Activated gamma-delta T cell (primary cell): ENCODE measurements around the gene SSTR5.

Experiments used
- DNase-seq: peaks from one replicate; lab custom pipeline; 2025; lab: John Stamatoyannopoulos, UW

The SSTR5 gene

GRCh38 chr16:1102921-1103635 is 30.5 kb downstream of the SSTR5 start:
- DNase-seq = peak; percentile 47

DNA sequence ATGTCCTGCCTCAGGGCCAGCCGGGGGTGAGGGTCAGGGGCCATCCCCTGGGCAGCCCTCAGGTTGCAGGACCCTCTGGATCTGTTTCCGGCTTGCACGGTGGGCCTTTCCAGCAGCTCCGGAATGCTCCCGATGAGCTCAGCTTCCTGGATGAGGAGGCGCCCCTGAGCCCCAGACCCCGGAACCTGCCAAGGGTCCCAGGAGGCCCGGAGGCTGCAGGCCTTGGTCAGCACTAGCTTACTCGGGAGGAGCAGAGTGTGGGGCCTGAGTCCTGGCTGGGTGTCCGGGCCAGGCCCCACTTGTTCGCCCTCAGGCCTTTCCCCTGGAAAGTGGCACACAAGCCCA is 31.1 kb downstream of the SSTR5 start:
- DNase-seq = no peak

DNA sequence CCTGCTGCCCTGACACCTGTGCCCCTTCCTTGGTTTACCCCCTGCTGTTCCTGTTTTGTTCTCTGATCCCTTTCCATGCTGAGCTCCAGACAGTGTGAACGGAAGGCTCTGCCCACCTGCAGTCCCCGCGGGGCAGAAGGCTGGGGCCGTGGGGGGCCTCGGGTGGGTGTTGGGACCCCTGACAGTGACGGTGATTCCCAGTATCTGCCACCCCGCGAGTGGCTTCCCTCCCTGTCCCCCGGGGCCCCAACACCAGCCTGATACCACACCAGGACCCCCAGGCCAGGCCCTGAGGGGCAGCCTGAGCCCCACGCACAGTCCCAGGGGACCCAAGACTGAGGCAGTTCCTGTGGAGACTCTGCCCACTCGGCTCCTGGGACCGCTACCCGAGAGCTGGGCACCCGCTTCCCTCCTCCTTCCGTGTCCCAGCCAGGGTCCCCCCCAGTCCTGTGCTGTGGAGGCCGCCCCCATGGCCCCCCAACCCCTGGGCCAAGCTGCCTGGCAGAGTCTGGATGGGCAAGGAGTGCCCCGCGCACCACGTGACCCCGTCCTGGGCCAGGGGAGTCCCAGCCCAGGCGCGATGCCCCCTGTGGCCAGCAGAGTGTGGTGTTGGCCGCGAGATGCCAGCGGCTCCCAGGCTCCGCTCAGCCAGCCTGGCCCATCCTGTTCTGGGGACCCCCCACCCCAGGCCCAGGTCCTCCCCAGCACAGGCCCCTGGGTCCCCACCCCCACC is 33.5 kb downstream of the SSTR5 start:
- DNase-seq = no peak

GRCh38 chr16:1106659-1107058 is 34.1 kb downstream of the SSTR5 start:
- DNase-seq = no peak

GRCh38 chr16:1107141-1107540 is 34.6 kb downstream of the SSTR5 start:
- DNase-seq = no peak

- no peak for DNase-seq
Measured at GRCh38 chr16:1107731-1108130, 35.2 kb downstream of the SSTR5 start.

- DNase-seq = no peak
Measured at GRCh38 chr16:1108299-1109252, 36.0 kb downstream of the SSTR5 start.

DNA sequence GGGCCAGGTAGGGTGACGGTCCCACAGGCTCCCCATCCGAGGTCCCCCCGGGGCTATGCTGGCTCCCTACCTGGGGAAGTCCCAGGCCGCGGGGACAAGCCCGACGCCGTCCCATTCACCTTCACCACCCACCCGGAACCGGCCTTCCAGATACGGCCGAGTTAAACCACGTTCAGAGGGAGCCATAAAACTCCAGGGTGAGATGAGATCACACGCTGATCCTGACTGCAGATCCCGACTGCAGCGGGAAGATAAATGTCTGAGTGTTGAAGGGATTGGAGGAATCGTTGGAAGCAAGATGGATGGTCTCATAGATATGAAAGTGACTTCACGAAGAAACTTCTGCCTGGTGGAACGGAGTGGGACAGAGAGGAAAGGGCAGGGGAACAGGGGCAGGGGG is 37.1 kb downstream of the SSTR5 start:
- no peak for DNase-seq

DNA sequence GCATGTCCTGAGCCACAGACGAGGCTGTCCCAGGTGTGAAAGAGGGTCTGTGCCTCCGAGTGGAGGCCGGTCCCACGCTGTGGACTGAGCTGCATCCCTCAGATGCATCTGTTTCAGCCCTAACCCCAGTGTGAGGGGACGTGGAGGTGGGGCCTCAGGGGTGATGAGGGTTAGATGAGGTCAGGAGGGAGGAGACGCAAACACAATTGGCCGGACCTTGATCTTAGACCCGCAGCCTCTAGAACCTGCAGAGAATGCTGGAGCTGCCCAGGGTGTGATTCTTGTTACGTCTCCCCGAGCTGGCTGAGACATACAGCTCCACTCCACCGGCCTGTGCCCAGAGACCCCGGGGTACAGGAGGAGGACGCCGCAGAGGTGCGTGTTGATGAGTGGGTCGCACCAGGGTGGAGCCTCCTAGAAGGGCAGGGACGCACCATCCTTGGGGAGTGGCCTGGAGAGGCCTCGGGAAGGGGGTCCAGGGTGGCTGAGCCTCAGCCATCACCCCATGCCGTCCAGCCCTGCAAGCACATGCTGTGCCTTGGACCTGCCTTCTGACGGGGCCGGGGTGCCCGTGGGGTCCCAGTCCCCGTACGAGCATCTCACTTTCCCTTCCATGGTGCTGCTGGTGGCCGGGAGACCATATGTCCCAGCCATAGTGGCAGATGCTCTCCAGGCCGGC is 40.1 kb downstream of the SSTR5 start:
- DNase-seq = no peak

DNA sequence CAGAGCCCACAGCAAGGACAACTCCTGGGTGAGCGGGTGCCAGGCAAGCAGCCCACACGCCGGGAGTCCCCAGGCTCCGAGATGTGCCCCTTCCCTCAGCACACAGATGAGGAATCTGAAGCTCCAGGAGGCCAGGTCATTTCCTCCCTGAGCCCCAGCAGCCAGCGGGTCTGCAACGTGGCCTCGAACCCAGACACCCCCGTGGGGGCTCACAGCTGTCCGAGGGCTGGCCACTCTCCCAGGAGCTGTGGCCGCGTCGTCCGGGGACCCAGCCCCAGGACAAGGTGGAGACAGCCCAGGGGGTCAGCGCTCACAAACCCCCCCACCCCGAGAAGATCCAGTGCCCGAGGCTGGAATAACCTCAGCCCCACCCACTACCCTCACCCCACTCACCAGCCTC is 40.9 kb downstream of the SSTR5 start:
- DNase-seq = no peak

DNA sequence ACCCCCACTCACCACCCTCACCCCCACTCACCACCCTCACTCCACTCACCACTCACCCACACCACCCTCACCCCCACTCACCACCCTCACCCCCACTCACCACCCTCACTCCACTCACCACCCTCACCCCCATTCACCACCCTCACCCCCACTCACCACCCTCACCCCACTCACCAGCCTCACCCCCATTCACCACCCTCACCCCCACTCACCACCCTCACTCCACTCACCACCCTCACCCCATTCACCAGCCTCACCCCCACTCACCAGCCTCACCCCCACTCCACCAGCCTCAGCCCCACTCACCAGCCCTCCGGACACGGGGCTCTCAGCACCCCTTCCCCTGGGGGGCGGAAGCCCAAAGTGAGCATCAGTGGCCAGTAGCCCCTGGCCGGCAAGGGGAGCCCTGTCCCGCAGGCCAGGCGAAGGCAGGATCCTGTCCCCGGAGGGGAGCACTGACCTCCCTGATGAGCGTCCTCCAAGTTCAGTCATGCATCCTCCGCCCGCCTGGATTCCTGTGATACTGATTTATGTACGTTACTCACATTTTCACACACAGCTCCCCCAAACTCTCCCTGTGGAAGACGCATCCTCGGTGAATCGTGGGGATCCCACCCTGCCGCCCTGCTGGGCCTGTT is 41.5 kb downstream of the SSTR5 start:
- no peak for DNase-seq

GRCh38 chr16:1116693-1117077 is 44.1 kb downstream of the SSTR5 start:
- DNase-seq = no peak

GRCh38 chr16:1117176-1117900 is 44.8 kb downstream of the SSTR5 start:
- no peak for DNase-seq

GRCh38 chr16:1117926-1118325 is 45.4 kb downstream of the SSTR5 start:
- no peak for DNase-seq

DNA sequence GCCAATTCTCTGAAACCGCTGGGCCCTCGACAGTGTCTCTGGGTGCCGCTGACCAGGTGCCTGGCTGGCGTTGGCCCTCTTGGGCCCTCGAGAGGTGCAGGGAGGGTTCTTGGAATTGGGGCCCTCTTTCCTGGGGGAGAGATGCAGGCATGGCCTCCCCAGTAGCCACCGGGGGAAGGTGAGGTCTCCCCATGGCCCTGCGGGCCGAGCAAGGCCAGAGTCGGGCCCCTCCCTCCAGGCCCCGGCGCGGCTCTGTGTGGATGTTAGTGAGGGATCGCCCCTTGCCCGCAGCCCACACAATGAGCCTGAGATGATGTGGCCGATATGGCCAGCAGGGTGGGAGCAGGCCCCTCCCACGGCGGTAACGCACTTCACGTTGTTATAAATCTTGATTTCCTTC is 46.6 kb downstream of the SSTR5 start:
- DNase-seq = no peak

GRCh38 chr16:1119766-1120576 is 47.4 kb downstream of the SSTR5 start:
- DNase-seq = no peak

DNA sequence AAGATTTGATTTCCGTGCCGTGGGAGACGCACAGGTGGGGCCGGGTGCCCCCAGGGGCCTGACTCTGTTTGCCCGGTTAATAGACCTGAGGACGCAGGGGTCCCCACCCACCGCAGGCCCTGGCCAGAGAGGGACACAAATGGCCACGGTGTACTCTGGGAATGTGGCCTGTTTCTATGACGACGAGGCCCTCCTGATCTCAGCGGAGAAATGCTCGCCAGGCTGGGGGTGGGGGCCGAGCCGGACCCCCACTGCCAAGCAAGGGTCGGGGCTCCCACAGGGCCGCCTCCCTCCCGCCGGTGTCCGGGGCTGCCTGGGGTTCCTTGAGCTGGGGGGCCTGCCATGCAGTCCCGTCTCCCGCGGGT is 48.0 kb downstream of the SSTR5 start:
- no peak for DNase-seq

GRCh38 chr16:1121009-1121408 is 48.5 kb downstream of the SSTR5 start:
- DNase-seq = no peak

DNA sequence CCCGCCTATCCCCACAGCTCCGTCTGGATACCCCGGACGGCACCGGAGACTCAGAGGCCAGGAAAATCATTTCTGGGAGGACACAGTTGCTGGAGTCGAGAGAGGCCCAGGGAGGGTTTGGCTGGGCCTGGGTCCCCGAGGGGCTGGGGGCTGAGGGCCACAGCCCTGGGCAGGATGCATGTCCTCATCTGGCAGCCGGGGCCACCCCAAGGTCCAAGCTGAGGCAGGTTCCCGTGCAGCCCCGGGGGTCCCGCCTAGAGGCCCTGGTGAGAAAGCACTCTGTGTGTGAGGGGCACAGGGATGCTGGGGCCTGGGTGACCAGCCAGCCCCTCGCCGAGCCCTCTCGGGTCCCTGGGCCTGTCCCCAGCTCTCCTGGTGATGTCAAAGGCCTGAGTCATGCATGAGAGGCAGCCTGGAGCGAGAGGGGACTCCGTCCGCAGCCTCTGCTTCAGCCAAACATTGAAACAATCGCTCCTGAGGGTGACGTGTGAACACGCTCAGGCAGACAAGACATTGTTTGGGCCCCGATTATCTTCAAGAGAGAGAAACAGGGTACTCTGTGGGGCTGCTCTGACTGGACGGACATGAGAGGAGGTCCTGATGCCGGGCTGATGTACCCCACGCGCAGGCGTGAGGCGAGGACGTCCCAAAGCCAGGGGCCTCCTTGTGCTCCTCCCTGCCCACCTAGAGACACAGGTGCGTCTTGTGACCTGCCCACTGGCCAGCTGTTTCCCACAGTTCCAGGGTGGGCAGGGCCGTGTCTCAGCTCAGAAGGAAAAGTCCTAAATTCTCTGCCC is 49.3 kb downstream of the SSTR5 start:
- DNase-seq = no peak
